ENCODE results near the gene ATP8A1.

ATP8A1 gene

GRCh38 chr4:42359711-42360110, 297.2 kb downstream of the ATP8A1 start:
- ATAC-seq (no peak), DNase-seq (no peak)
- H3K27me3 Mint-ChIP-seq: peaks cover 46% of the 10 kb centered on the region
- H3K4me3 Mint-ChIP-seq: no peak overlapping the region
- peaks cover 0 to 6% of the 10 kb centered on the region in 2 donors for H3K9me3 Mint-ChIP-seq
- peaks cover 9% of the 10 kb centered on the region for H3K4me1 Mint-ChIP-seq
- H3K27ac Mint-ChIP-seq: no peak overlapping the region
